Measurements from ENCODE around the gene TSPOAP1.

DNA sequence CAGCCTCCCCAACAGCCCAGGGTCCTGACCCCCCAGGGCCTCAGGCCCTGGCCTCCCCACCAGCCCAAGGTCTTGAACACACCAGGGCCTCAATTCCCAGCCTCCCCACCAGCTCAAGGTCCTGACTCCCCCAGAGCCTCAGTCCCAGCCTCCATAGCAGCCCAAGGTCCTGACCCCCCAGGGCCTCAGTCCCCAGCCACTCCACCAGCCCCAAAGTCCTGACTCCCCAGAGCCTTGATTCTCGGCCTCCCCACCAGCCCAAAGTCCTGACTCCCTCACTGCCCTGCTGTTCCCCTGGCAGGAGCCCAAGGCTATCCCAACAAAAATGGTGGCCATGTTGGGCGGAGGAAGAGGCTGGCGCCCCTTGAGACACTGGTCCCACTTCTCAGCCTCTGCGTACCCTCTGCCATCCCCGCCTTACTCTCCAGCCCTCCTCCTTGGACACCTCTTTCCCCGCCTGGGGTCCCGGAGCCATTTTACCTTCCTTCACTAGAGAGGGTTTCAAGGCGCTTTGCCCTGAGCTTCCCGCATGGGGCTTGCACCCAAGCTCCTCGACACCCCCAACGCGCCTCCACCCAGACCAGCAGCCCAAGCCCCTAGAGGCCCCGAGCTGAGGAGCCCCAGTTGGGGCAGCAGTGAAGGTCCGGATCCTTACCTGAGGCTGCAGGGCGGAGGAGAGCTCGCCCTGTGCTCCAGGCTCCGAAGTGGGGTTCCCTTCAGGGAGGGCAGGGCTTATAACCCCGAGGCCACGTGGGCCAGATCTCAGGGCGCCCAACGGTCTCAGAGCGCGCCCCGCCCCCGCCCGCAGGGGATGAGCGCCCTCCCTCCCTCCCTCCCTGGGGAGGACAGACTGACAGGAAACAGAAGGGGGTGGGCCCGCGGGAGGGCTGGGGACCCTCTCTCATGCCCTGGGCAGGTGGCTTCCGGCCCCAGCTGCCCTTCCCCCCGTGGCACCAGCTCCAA lies 3.5 kb upstream of the TSPOAP1 start:
- no peak for TF ChIP-seq CTCF (IDR thresholded peaks at IDR 0.05; ENCODE audit: poor library complexity)
- no peak for TF ChIP-seq EZH2 (IDR thresholded peaks at IDR 0.05; ENCODE audit: borderline replicate concordance)

Data from hepatocyte (in vitro differentiated cells).